ENCODE data around the gene GNL3. TPM values are rescaled to one million over a fixed set of nuclear protein-coding genes. Genes with fewer than 3 reads are reported as not detected.
A peak's percentile ranks its signal among the peaks of the same experiment; 100 is the strongest.

Gene GNL3
- total RNA-seq, 2 donors from 2014 or later, result 38.2 to 136 TPM

- Histone ChIP-seq H3K4me3 (no peak overlapping the region), H3K27me3 (replicated peaks; ENCODE audit: insufficient read depth) (no peaks in the 10 kb centered on the region), H3K36me3 (peaks cover 35% of the 10 kb centered on the region), H3K27ac (no peak overlapping the region), H3K4me1 (ENCODE audit: control insufficient read depth in 1 of 2, low read depth in 2 of 2) (no peaks in the 10 kb centered on the region), H3K9me3 (no peaks in the 10 kb centered on the region)
- TF ChIP-seq CTCF (IDR thresholded peaks at IDR 0.05), result peak; percentile 51
- DNase-seq (ENCODE audit: low spot score) (no peak), ATAC-seq (ENCODE audit: insufficient number of reproducible peaks, low FRiP score, low read depth) (no peak)
These were observed 56.7 kb downstream of the GNL3 start for GRCh38 chr3:52742418-52743041.

- DNase-seq (ENCODE audit: low spot score) (no peak), ATAC-seq (ENCODE audit: insufficient number of reproducible peaks, low FRiP score, low read depth) (no peak)
- H3K9me3 ChIP-seq, result no peaks in the 10 kb centered on the region
- no peaks in the 10 kb centered on the region for H3K4me1 ChIP-seq (ENCODE audit: control insufficient read depth in 1 of 2, low read depth in 2 of 2)
- no peaks in the 10 kb centered on the region for H3K27me3 ChIP-seq (replicated peaks; ENCODE audit: insufficient read depth)
- peaks cover 35% of the 10 kb centered on the region for H3K36me3 ChIP-seq
- no peak overlapping the region for H3K27ac ChIP-seq
- no peak for TF ChIP-seq CTCF (IDR thresholded peaks at IDR 0.05)
- no peak overlapping the region for H3K4me3 ChIP-seq
These were observed 57.3 kb downstream of the GNL3 start for GRCh38 chr3:52743152-52743551.

GRCh38 chr3:52743721-52744120 lies 57.9 kb downstream of the GNL3 start:
- Histone ChIP-seq H3K27ac (no peak overlapping the region), H3K4me1 (ENCODE audit: control insufficient read depth in 1 of 2, low read depth in 2 of 2) (no peaks in the 10 kb centered on the region), H3K9me3 (no peaks in the 10 kb centered on the region), H3K4me3 (no peak overlapping the region), H3K27me3 (replicated peaks; ENCODE audit: insufficient read depth) (no peaks in the 10 kb centered on the region), H3K36me3 (peaks cover 40% of the 10 kb centered on the region)
- ATAC-seq (ENCODE audit: insufficient number of reproducible peaks, low FRiP score, low read depth) (no peak), DNase-seq (ENCODE audit: low spot score) (no peak)
- no peak for TF ChIP-seq CTCF (IDR thresholded peaks at IDR 0.05)

Other genes with a start within 250 kb of the GNL3 start
- 10 to 100 TPM; 16.8 to 18.1 TPM for gene SEMA3G, start 240.9 kb upstream of the GNL3 start, total RNA-seq
- 1 to 10 TPM; 1.5 to 3.0 TPM for gene TNNC1, start 232.0 kb upstream of the GNL3 start, total RNA-seq
- 100 to 1,000 TPM in 1 of 2 donors, 10 to 100 TPM in 1; 95.9 to 124 TPM for gene NISCH, start 230.4 kb upstream of the GNL3 start, total RNA-seq
- 100 to 1,000 TPM; 249 to 837 TPM for gene STAB1, start 190.7 kb upstream of the GNL3 start, total RNA-seq
- 10 to 100 TPM; 47.6 to 83.4 TPM for gene NT5DC2, start 152.2 kb upstream of the GNL3 start, total RNA-seq
- gene UQCC5, start 149.4 kb upstream of the GNL3 start, total RNA-seq, result 1 to 10 TPM in 1 of 2 donors, under 1 TPM in 1; 0.95 to 8.7 TPM
- 10 to 100 TPM; 84.5 to 87.2 TPM for gene PBRM1, start 119 bp upstream of the GNL3 start, total RNA-seq
- 10 to 100 TPM; 54.4 to 64.6 TPM for gene GLT8D1, start 19.8 kb downstream of the GNL3 start, total RNA-seq
- gene SPCS1, start 20.1 kb downstream of the GNL3 start, total RNA-seq, result 100 to 1,000 TPM in 1 of 2 donors, 10 to 100 TPM in 1; 99.9 to 133 TPM
- gene NEK4, start 84.9 kb downstream of the GNL3 start, total RNA-seq, result 10 to 100 TPM; 17.5 to 24.4 TPM
- gene ITIH1, start 91.6 kb downstream of the GNL3 start, total RNA-seq, result not detected
- 10 to 100 TPM in 1 of 2 donors, 1 to 10 TPM in 1; 2.6 to 14.2 TPM for gene ITIH3, start 108.8 kb downstream of the GNL3 start, total RNA-seq
- gene ITIH4, start 144.6 kb downstream of the GNL3 start, total RNA-seq, result 10 to 100 TPM; 50.6 to 51.4 TPM
- 10 to 100 TPM; 21.0 to 33.8 TPM for gene MUSTN1, start 149.0 kb downstream of the GNL3 start, total RNA-seq
- 10 to 100 TPM; 45.2 to 75.1 TPM for gene STIMATE, start 211.5 kb downstream of the GNL3 start, total RNA-seq

All from thoracic aorta (tissue), 2 donors.